Measurements from ENCODE around the gene NAA20. TPM values are rescaled to one million over a fixed set of nuclear protein-coding genes. Genes with fewer than 3 reads are reported as not detected.
A peak's percentile ranks its signal among the peaks of the same experiment; 100 is the strongest.

NAA20 gene
- total RNA-seq, 2 experiments from 2014 or later, result 18.8 to 18.9 TPM

DNA sequence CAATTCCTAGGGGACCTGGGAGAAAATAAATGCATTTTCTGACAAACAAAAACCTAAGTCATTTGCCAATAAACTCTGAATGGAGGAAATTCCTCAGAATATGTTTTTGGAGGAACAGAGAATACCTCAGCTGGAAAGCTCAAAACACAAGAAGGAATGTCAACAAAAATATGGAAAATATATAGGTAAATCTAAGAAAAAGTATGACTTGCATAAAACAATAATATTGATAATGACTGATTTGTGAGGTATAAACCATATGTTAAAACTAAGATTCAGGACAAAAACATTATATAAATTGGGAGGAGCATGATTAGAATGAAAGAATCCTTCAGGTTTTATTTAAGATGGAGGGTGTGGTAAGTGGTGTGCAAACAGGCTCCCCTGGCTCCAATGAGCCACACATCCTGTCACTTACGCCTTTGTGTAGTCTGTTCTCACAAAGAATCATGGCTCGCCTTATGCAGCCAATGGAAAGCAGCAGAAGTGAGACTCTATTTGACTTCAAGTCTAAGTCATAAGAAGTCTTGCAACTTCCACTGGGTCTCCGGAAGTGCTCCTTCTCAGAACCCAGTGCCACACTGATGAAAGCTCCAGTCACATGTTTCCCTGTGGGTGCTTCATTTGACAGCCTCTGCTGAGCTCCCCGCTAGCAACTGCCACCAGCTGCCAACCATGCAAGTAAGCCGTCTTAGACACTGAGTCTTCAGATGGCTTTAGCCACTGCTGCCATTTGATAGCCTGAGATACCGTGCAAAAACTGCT, 43.3 kb downstream of the NAA20 start:
- Mint-ChIP-seq H3K27ac (no peak overlapping the region), H3K4me1 (ENCODE audit: low read depth) (no peaks in the 10 kb centered on the region), H3K4me3 (no peak overlapping the region), H3K9me3 (no peaks in the 10 kb centered on the region), H3K36me3 (ENCODE audit: low read depth) (no peaks in the 10 kb centered on the region), H3K27me3 (peaks cover 45% of the 10 kb centered on the region)
- Histone ChIP-seq H3K36me3 (ENCODE audit: insufficient read depth, low read length) (no peaks in the 10 kb centered on the region), H3K4me1 (ENCODE audit: insufficient read depth, low read length) (no peaks in the 10 kb centered on the region), H3K27me3 (ENCODE audit: control insufficient read depth in 1 of 2, insufficient read depth in 2 of 2, low read length in 2 of 2) (peaks cover 8 to 9% of the 10 kb centered on the region in 2 experiments), H3K9me3 (ENCODE audit: control insufficient read depth in 1 of 2, insufficient read depth in 1 of 2, low read length in 2 of 2) (no peaks in the 10 kb centered on the region), H3K27ac (ENCODE audit: low read depth in 1 of 2, low read length in 2 of 2) (no peak overlapping the region), H3K4me3 (ENCODE audit: low read length) (no peak overlapping the region)
- POLR2A ChIA-PET, result interaction anchor here (0.6 kb wide), 1 partner anchor 8 kb away, joined by 3 read pairs; the partner anchor contains the start of genes CFAP61 and CRNKL1
- TF ChIP-seq, protein P1, sequence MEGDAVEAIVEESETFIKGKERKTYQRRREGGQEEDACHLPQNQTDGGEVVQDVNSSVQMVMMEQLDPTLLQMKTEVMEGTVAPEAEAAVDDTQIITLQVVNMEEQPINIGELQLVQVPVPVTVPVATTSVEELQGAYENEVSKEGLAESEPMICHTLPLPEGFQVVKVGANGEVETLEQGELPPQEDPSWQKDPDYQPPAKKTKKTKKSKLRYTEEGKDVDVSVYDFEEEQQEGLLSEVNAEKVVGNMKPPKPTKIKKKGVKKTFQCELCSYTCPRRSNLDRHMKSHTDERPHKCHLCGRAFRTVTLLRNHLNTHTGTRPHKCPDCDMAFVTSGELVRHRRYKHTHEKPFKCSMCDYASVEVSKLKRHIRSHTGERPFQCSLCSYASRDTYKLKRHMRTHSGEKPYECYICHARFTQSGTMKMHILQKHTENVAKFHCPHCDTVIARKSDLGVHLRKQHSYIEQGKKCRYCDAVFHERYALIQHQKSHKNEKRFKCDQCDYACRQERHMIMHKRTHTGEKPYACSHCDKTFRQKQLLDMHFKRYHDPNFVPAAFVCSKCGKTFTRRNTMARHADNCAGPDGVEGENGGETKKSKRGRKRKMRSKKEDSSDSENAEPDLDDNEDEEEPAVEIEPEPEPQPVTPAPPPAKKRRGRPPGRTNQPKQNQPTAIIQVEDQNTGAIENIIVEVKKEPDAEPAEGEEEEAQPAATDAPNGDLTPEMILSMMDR (IDR thresholded peaks at IDR 0.05), result no peak
- DNase-seq (no peak), ATAC-seq (ENCODE audit: poor library complexity) (peak; percentile 43)
- CTCF ChIA-PET, result no interaction called here
- intact Hi-C loops (cut with DNase I, micrococcal nuclease), result no loop called here

DNA sequence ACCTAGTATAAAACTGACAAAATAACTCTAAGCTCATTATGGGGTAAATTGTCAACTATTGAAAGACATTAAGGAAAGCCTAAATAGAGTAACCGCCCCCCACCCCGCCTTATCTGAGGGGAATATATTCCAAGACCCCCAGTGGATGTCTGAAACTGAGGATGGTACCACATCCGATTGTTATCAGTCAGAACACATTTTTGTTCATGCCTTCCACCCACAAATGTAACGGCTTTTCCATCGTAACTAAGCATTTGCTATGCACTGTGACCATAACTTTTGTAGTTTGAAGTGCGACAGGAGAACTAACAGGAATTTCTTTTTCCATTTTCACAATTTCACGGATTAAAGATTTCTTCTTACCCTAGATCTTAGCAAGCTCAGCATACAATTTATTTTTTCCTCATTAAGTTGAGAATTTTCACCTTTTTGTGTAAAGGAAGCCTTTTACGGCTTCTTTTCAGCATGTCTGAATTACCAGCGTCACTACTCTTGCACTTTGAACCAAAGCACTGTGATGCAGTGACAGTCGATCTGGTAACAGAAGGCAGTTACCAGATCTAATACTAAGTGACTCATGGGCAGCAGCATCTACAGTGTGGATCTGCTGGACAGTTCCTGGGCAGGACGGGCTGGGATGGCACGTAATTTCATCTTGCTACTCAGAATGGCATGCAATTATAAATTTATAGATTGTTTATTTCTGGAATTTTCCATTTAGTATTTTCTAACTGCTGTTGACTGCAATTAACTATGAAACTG, 47.0 kb downstream of the NAA20 start:
- H3K4me1 Mint-ChIP-seq (ENCODE audit: low read depth), result no peaks in the 10 kb centered on the region
- POLR2A ChIA-PET, result no interaction called here

DNA sequence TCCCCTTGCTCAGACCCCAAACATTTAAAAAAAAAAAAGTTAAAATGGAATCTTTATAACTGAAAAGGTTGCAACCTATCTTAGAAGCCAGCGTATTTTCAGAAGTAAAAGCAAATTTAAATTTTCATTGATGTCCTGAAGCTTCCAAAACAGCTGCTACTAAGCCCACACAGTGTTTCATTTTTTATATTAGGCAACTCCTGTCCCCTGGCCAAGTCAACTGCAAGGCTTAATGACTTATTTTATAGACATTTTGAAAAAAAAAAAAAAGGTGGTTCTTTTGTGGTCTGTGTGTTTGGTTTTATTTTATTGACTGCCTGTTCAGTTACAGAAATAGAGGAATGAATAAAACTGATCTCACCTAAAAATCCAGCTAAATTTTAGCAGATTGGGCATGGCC, 48.2 kb downstream of the NAA20 start:
- no peak overlapping the region for H3K4me3 ChIP-seq (ENCODE audit: low read length)
- Mint-ChIP-seq H3K9me3 (no peaks in the 10 kb centered on the region), H3K4me3 (no peak overlapping the region), H3K27me3 (peaks cover 43% of the 10 kb centered on the region), H3K36me3 (ENCODE audit: low read depth) (no peaks in the 10 kb centered on the region), H3K27ac (no peak overlapping the region), H3K4me1 (ENCODE audit: low read depth) (no peaks in the 10 kb centered on the region)
- H3K4me1 ChIP-seq (ENCODE audit: insufficient read depth, low read length), result no peaks in the 10 kb centered on the region
- no peaks in the 10 kb centered on the region for H3K9me3 ChIP-seq (ENCODE audit: control insufficient read depth in 1 of 2, insufficient read depth in 1 of 2, low read length in 2 of 2)
- ChIA-PET CTCF (no interaction called here), POLR2A (no interaction called here)
- DNase-seq (no peak), ATAC-seq (ENCODE audit: poor library complexity) (no peak)
- peaks cover 8 to 9% of the 10 kb centered on the region in 2 experiments for H3K27me3 ChIP-seq (ENCODE audit: control insufficient read depth in 1 of 2, insufficient read depth in 2 of 2, low read length in 2 of 2)
- no peaks in the 10 kb centered on the region for H3K36me3 ChIP-seq (ENCODE audit: insufficient read depth, low read length)
- TF ChIP-seq, protein P1 (IDR thresholded peaks at IDR 0.05), result no peak
- intact Hi-C loops (cut with DNase I, micrococcal nuclease), result no loop called here
- H3K27ac ChIP-seq (ENCODE audit: low read depth in 1 of 2, low read length in 2 of 2), result no peak overlapping the region

More for the DNA sequence above, 47.0 kb downstream of the NAA20 start:
- no peak overlapping the region for H3K27ac Mint-ChIP-seq
- TF ChIP-seq, protein P1 (IDR thresholded peaks at IDR 0.05), result no peak
- ATAC-seq (ENCODE audit: poor library complexity), result no peak
- no peaks in the 10 kb centered on the region for H3K36me3 Mint-ChIP-seq (ENCODE audit: low read depth)
- Histone ChIP-seq H3K27me3 (ENCODE audit: control insufficient read depth in 1 of 2, insufficient read depth in 2 of 2, low read length in 2 of 2) (peaks cover 8 to 9% of the 10 kb centered on the region in 2 experiments), H3K9me3 (ENCODE audit: control insufficient read depth in 1 of 2, insufficient read depth in 1 of 2, low read length in 2 of 2) (no peaks in the 10 kb centered on the region), H3K4me3 (ENCODE audit: low read length) (no peak overlapping the region), H3K27ac (ENCODE audit: low read depth in 1 of 2, low read length in 2 of 2) (no peak overlapping the region), H3K36me3 (ENCODE audit: insufficient read depth, low read length) (no peaks in the 10 kb centered on the region), H3K4me1 (ENCODE audit: insufficient read depth, low read length) (no peaks in the 10 kb centered on the region)
- peaks cover 43% of the 10 kb centered on the region for H3K27me3 Mint-ChIP-seq
- CTCF ChIA-PET, result no interaction called here
- H3K9me3 Mint-ChIP-seq, result no peaks in the 10 kb centered on the region
- no peak overlapping the region for H3K4me3 Mint-ChIP-seq
- no peak for DNase-seq
- intact Hi-C loops (cut with DNase I, micrococcal nuclease), result no loop called here
